Endothelial cell of umbilical vein (primary cell): Measurements from ENCODE around the gene RIMKLB. TPM values are rescaled to one million over a fixed set of nuclear protein-coding genes. Genes with fewer than 3 reads are reported as not detected.

Experiments
- Bru-seq: library from RNA; stranded (reverse); fragments of 400-500 nt; gene quantifications from one replicate; lab custom pipeline; 2021; lab: Mats Ljungman, UMichigan
- BruChase-seq, 2 experiments: library from RNA; stranded (reverse); fragments of 400-500 nt; gene quantifications; one replicate each; lab custom pipeline; 2021; lab: Mats Ljungman, UMichigan
- BruUV-seq: library from RNA; stranded (reverse); fragments of 400-500 nt; replicated peaks from 2 replicates; lab custom pipeline; 2021; lab: Mats Ljungman, UMichigan
- CTCF ChIA-PET: fragments of 300-600, 350-600 bp; sonication (Branson Sonifier 250); formaldehyde crosslinking; loops from one replicate; lab custom pipeline; 2021; ENCODE audit warnings: antibody characterized with exemption, inconsistent platforms; lab: Charles Lee
- POLR2A ChIA-PET: fragments of 300-600, 350-600 bp; sonication (Branson Sonifier 250); formaldehyde crosslinking; loops from one replicate; lab custom pipeline; 2021; ENCODE audit warnings: antibody characterized with exemption, inconsistent platforms; lab: Charles Lee
- DNase-seq: peaks from one replicate; pipeline ENCODE4 v3.0.0-alpha.2; 2011; ENCODE audit warnings: low read depth, low spot score
- FAIRE-seq: peaks from 2 replicates; lab custom pipeline; 2011; peaks lifted over from hg19 to GRCh38; lab: Jason Lieb, UNC
- H2AFZ ChIP-seq: 2 replicates; pipeline ENCODE4 v1.6.0; 2012; ENCODE audit warnings: low read depth, low read length, control low read depth, inconsistent platforms
- H3K27ac ChIP-seq: 2 replicates; pipeline ENCODE4 v1.5.1; 2011; ENCODE audit warnings: low read depth, mild to moderate bottlenecking, control low read depth, low read length, moderate library complexity; ENCODE audit not compliant: insufficient read depth
- H3K27me3 ChIP-seq, 2 experiments: 2 replicates each; pipeline versions ENCODE4 v1.6.0 to v1.6.1; 2011; ENCODE audit warnings: low read length in 2 of 2, mixed read lengths in 1 of 2; ENCODE audit not compliant: control insufficient read depth in 2 of 2, insufficient read depth in 2 of 2
- H3K36me3 ChIP-seq, 2 experiments: 2 replicates in 1 of 2; 3 replicates in 1 of 2; pipeline ENCODE4 v1.5.1; 2011; ENCODE audit warnings: low read length in 2 of 2, mild to moderate bottlenecking in 1 of 2, moderate library complexity in 1 of 2; ENCODE audit not compliant: control insufficient read depth in 2 of 2, insufficient read depth in 2 of 2; ENCODE audit errors: extremely low read depth in 1 of 2
- H3K4me1 ChIP-seq: 3 replicates; pipeline ENCODE4 v1.5.1; 2011; ENCODE audit warnings: mild to moderate bottlenecking, low read length; ENCODE audit not compliant: control insufficient read depth, insufficient read depth; ENCODE audit errors: extremely low read depth
- H3K4me2 ChIP-seq: 2 replicates; pipeline ENCODE4 v1.6.1; 2011; ENCODE audit warnings: low read length, control low read depth, mixed read lengths; ENCODE audit not compliant: insufficient read depth
- H3K4me3 ChIP-seq, 3 experiments: fragments of 200-600 bp in 1 of 3; sonication (generic), shearing (Covaris generic) in 1 of 3; replicated peaks in 1 of 3; 2 replicates each; pipeline ENCODE4 v1.5.1; 2011 to 2016; ENCODE audit warnings: control low read depth in 3 of 3, low read length in 3 of 3, mild to moderate bottlenecking in 2 of 3, inconsistent platforms in 1 of 3, low read depth in 1 of 3, moderate library complexity in 1 of 3; ENCODE audit not compliant: insufficient read depth in 1 of 3
- H3K79me2 ChIP-seq: 2 replicates; pipeline ENCODE4 v1.6.0; 2012; ENCODE audit warnings: low read length, inconsistent platforms; ENCODE audit not compliant: control insufficient read depth, insufficient read depth
- H3K9ac ChIP-seq: replicated peaks from 2 replicates; pipeline ENCODE3; 2011; ENCODE audit warnings: low read length, control low read depth; ENCODE audit not compliant: insufficient read depth; ENCODE audit errors: extremely low read depth
- H3K9me1 ChIP-seq: replicated peaks from 3 replicates; pipeline ENCODE4 v1.6.0; 2011; ENCODE audit warnings: mild to moderate bottlenecking, low read length; ENCODE audit not compliant: control insufficient read depth, insufficient read depth; ENCODE audit errors: extremely low read depth
- H3K9me3 ChIP-seq: replicated peaks from 2 replicates; pipeline ENCODE4 v1.5.1; 2012; ENCODE audit warnings: low read length, inconsistent platforms; ENCODE audit not compliant: control insufficient read depth, insufficient read depth
- H4K20me1 ChIP-seq: replicated peaks from 2 replicates; pipeline ENCODE3; 2011; ENCODE audit warnings: mild to moderate bottlenecking, low read length; ENCODE audit not compliant: control insufficient read depth, insufficient read depth; ENCODE audit errors: extremely low read depth
- FOS ChIP-seq: IDR thresholded peaks from 2 replicates; pipeline ENCODE4 v1.6.1; 2011; ENCODE audit warnings: mild to moderate bottlenecking, low read length, moderate library complexity, borderline replicate concordance; ENCODE audit not compliant: insufficient read depth
- MYC ChIP-seq: IDR thresholded peaks from one replicate; pipeline ENCODE4 v1.6.1; 2011; ENCODE audit warnings: mild to moderate bottlenecking, low read depth, low read length
- POLR2AphosphoS5 ChIP-seq: IDR thresholded peaks from 2 replicates; pipeline ENCODE4 v1.6.1; 2012; ENCODE audit warnings: low read depth, mild to moderate bottlenecking, control low read depth, low read length, moderate library complexity; ENCODE audit not compliant: insufficient read depth
- dilution Hi-C: fragments of 300-500 bp; cut with MboI; formaldehyde crosslinking; loops from one replicate; pipeline ENCODE4 v1.15.0; 2019; ENCODE audit warnings: low sequenced_read_pairs; ENCODE audit not compliant: extremely low pct_ligation_motif_present
- intact Hi-C: fragments of 100-400 bp; cut with micrococcal nuclease; formaldehyde crosslinking; loops from one replicate; pipeline ENCODE4 v1.10.0; 2022
- long read RNA-seq: library from polyadenylated mRNA; stranded (forward); transcript quantifications from one replicate; pipeline ENCODE4 v2.0.0, GENCODE V29; 2021
- polyA minus RNA-seq, 3 experiments: library from RNA; depleted of rRNA, polyadenylated mRNA; stranded (reverse); fragments of >200 nt; gene quantifications; 1 replicate in 1 of 3; 2 replicates in 2 of 3; pipeline ENCODE4 v1.2.3, GENCODE V29; 2011
- polyA plus RNA-seq, 4 experiments: library from polyadenylated mRNA; depleted of rRNA in 3 of 4; stranded (reverse) in 3 of 4; unstranded in 1 of 4; fragments of >200 nt; gene quantifications; 2 replicates each; pipeline versions ENCODE4 v1.2.1 to v1.2.3, GENCODE V29; 2011 to 2012; ENCODE audit warnings: missing spikeins in 1 of 4
- total RNA-seq: library from RNA; stranded (reverse); gene quantifications from 2 replicates; pipeline ENCODE4 v1.2.3, GENCODE V29; 2021

The RIMKLB gene, protein sequence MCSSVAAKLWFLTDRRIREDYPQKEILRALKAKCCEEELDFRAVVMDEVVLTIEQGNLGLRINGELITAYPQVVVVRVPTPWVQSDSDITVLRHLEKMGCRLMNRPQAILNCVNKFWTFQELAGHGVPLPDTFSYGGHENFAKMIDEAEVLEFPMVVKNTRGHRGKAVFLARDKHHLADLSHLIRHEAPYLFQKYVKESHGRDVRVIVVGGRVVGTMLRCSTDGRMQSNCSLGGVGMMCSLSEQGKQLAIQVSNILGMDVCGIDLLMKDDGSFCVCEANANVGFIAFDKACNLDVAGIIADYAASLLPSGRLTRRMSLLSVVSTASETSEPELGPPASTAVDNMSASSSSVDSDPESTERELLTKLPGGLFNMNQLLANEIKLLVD
- 64.3 and 92.6 TPM in 2 replicates for total RNA-seq
- polyA plus RNA-seq, result 29.9 and 35.5 TPM in 2 replicates
- 16.7 and 19.2 TPM in 2 replicates for polyA plus RNA-seq (2011; cell fraction: cytosol; rRNA removed)
- polyA plus RNA-seq (2011; cell fraction: nucleus; rRNA removed), result 252 and 344 TPM in 2 replicates
- 53.7 and 65.0 TPM in 2 replicates for polyA plus RNA-seq (2012)
- polyA minus RNA-seq, result 94.4 and 95.7 TPM in 2 replicates
- 106 TPM for polyA minus RNA-seq (2011; cell fraction: cytosol; rRNA and poly(A)+ RNA removed)
- 116 and 148 TPM in 2 replicates for polyA minus RNA-seq (2011; cell fraction: nucleus; rRNA and poly(A)+ RNA removed)
- Bru-seq, nascent RNA, result percentile 91 among the genes with signal in this experiment
- BruChase-seq, experiment 1, labeled RNA remaining after a 6-hour chase, result percentile 82 among the genes with signal in this experiment
- BruChase-seq, experiment 2, labeled RNA remaining after a 2-hour chase, result percentile 90 among the genes with signal in this experiment
- long read RNA-seq, full-length matches to known transcripts, result 37 of 95 reads
- long read RNA-seq, partial matches to known transcripts, result 22 of 95 reads
- long read RNA-seq, other reads (novel, unspliced or antisense), result 36 of 95 reads

- DNase-seq (peak; percentile 78), FAIRE-seq (peak; percentile 12)
- Histone ChIP-seq H3K79me2 (peaks cover 38% of the 10 kb centered on the region), H3K4me3 (peak within 1 kb of the TSS; percentile 58 to 90 (median 87)), H3K9me1 (no peaks in the 10 kb centered on the region), H3K4me2 (peak within 1 kb of the TSS; percentile 98), H3K4me1 (peaks cover 30% of the 10 kb centered on the region), H3K9me3 (no peaks in the 10 kb centered on the region), H3K36me3 (no peaks in the 10 kb centered on the region), H4K20me1 (peaks cover 12% of the 10 kb centered on the region), H3K27ac (peak within 1 kb of the TSS; percentile 83), H3K27me3 (no peaks in the 10 kb centered on the region), H2AFZ (peak within 1 kb of the TSS; percentile 79), H3K9ac (peak within 1 kb of the TSS; percentile 94)
- no TSS peak for BruUV-seq
- POLR2A ChIA-PET, result interaction anchor here (0.5 to 1.6 kb wide), 4 partner anchors 10 to 465 kb away, joined by 3 to 17 read pairs (median 3); partner anchors contain the start of gene M6PR
- CTCF ChIA-PET, result interaction anchor here (0.7 to 2.3 kb wide), 9 partner anchors 10 to 216 kb away, joined by 3 to 13 read pairs (median 4); partner anchors contain the start of gene PHC1
- intact Hi-C loops (loop anchor here (10.0 kb wide), 1 partner anchor 453 kb away; no protein-coding TSS in a partner anchor), dilution Hi-C loops (no loop called here)
- no peak for TF ChIP-seq FOS
- peak; percentile 30 for TF ChIP-seq POLR2AphosphoS5
- no peak for TF ChIP-seq MYC
These were observed at the start of gene RIMKLB for GRCh38 chr12:8697476-8698131. Gene RIMKLB (plus strand): TSS chr12:8697991. CDS start chr12:8713867, 15,876 bp downstream.
